Measurements from ENCODE around the gene FBXO41.

GRCh38 chr2:73301636-73302035, 17.4 kb upstream of the FBXO41 start:
- TF ChIP-seq CTCF (conservative IDR thresholded peaks at IDR 0.05; ENCODE audit: low read length) (no peak), EZH2phosphoT487 (IDR thresholded peaks at IDR 0.05; ENCODE audit: borderline replicate concordance, low read depth, low read length) (no peak)

Measured in OCI-LY7 (cell line).